Endothelial cell of umbilical vein (primary cell): ENCODE measurements around the gene GMPPA. TPM values are rescaled to one million over a fixed set of nuclear protein-coding genes. Genes with fewer than 3 reads are reported as not detected.

Source experiments
- BruUV-seq: library from RNA; stranded (reverse); fragments of 400-500 nt; replicated peaks from 2 replicates; lab custom pipeline; 2021; lab: Mats Ljungman, UMichigan
- CTCF ChIA-PET: fragments of 300-600, 350-600 bp; sonication (Branson Sonifier 250); formaldehyde crosslinking; loops from one replicate; lab custom pipeline; 2021; ENCODE audit warnings: antibody characterized with exemption, inconsistent platforms; lab: Charles Lee
- POLR2A ChIA-PET: fragments of 300-600, 350-600 bp; sonication (Branson Sonifier 250); formaldehyde crosslinking; loops from one replicate; lab custom pipeline; 2021; ENCODE audit warnings: antibody characterized with exemption, inconsistent platforms; lab: Charles Lee
- DNase-seq: peaks from one replicate; pipeline ENCODE4 v3.0.0-alpha.2; 2011; ENCODE audit warnings: low read depth, low spot score
- FAIRE-seq: peaks from 2 replicates; lab custom pipeline; 2011; peaks lifted over from hg19 to GRCh38; lab: Jason Lieb, UNC
- H2AFZ ChIP-seq: 2 replicates; pipeline ENCODE4 v1.6.0; 2012; ENCODE audit warnings: low read depth, low read length, control low read depth, inconsistent platforms
- H3K27ac ChIP-seq: 2 replicates; pipeline ENCODE4 v1.5.1; 2011; ENCODE audit warnings: low read depth, mild to moderate bottlenecking, control low read depth, low read length, moderate library complexity; ENCODE audit not compliant: insufficient read depth
- H3K27me3 ChIP-seq, 2 experiments: 2 replicates each; pipeline versions ENCODE4 v1.6.0 to v1.6.1; 2011; ENCODE audit warnings: low read length in 2 of 2, mixed read lengths in 1 of 2; ENCODE audit not compliant: control insufficient read depth in 2 of 2, insufficient read depth in 2 of 2
- H3K36me3 ChIP-seq, 2 experiments: 2 replicates in 1 of 2; 3 replicates in 1 of 2; pipeline ENCODE4 v1.5.1; 2011; ENCODE audit warnings: low read length in 2 of 2, mild to moderate bottlenecking in 1 of 2, moderate library complexity in 1 of 2; ENCODE audit not compliant: control insufficient read depth in 2 of 2, insufficient read depth in 2 of 2; ENCODE audit errors: extremely low read depth in 1 of 2
- H3K4me1 ChIP-seq: 3 replicates; pipeline ENCODE4 v1.5.1; 2011; ENCODE audit warnings: mild to moderate bottlenecking, low read length; ENCODE audit not compliant: control insufficient read depth, insufficient read depth; ENCODE audit errors: extremely low read depth
- H3K4me2 ChIP-seq: 2 replicates; pipeline ENCODE4 v1.6.1; 2011; ENCODE audit warnings: low read length, control low read depth, mixed read lengths; ENCODE audit not compliant: insufficient read depth
- H3K4me3 ChIP-seq, 3 experiments: fragments of 200-600 bp in 1 of 3; sonication (generic), shearing (Covaris generic) in 1 of 3; replicated peaks in 1 of 3; 2 replicates each; pipeline ENCODE4 v1.5.1; 2011 to 2016; ENCODE audit warnings: control low read depth in 3 of 3, low read length in 3 of 3, mild to moderate bottlenecking in 2 of 3, inconsistent platforms in 1 of 3, low read depth in 1 of 3, moderate library complexity in 1 of 3; ENCODE audit not compliant: insufficient read depth in 1 of 3
- H3K79me2 ChIP-seq: 2 replicates; pipeline ENCODE4 v1.6.0; 2012; ENCODE audit warnings: low read length, inconsistent platforms; ENCODE audit not compliant: control insufficient read depth, insufficient read depth
- H3K9ac ChIP-seq: replicated peaks from 2 replicates; pipeline ENCODE3; 2011; ENCODE audit warnings: low read length, control low read depth; ENCODE audit not compliant: insufficient read depth; ENCODE audit errors: extremely low read depth
- H3K9me1 ChIP-seq: replicated peaks from 3 replicates; pipeline ENCODE4 v1.6.0; 2011; ENCODE audit warnings: mild to moderate bottlenecking, low read length; ENCODE audit not compliant: control insufficient read depth, insufficient read depth; ENCODE audit errors: extremely low read depth
- H3K9me3 ChIP-seq: replicated peaks from 2 replicates; pipeline ENCODE4 v1.5.1; 2012; ENCODE audit warnings: low read length, inconsistent platforms; ENCODE audit not compliant: control insufficient read depth, insufficient read depth
- H4K20me1 ChIP-seq: replicated peaks from 2 replicates; pipeline ENCODE3; 2011; ENCODE audit warnings: mild to moderate bottlenecking, low read length; ENCODE audit not compliant: control insufficient read depth, insufficient read depth; ENCODE audit errors: extremely low read depth
- EZH2 ChIP-seq: IDR thresholded peaks from 2 replicates; pipeline ENCODE4 v1.6.1; 2012; ENCODE audit warnings: borderline replicate concordance, low read depth, mild to moderate bottlenecking, moderate library complexity, low read length, inconsistent platforms; ENCODE audit not compliant: severe bottlenecking
- FOS ChIP-seq: IDR thresholded peaks from 2 replicates; pipeline ENCODE4 v1.6.1; 2011; ENCODE audit warnings: mild to moderate bottlenecking, low read length, moderate library complexity, borderline replicate concordance; ENCODE audit not compliant: insufficient read depth
- GATA2 ChIP-seq: IDR thresholded peaks from 2 replicates; pipeline ENCODE4 v1.7.0; 2011; ENCODE audit warnings: low read depth, mild to moderate bottlenecking, moderate library complexity, mixed read lengths, low read length; ENCODE audit not compliant: insufficient read length, insufficient read depth
- JUN ChIP-seq: IDR thresholded peaks from 2 replicates; pipeline ENCODE4 v1.6.1; 2011; ENCODE audit warnings: borderline replicate concordance, low read depth; ENCODE audit not compliant: insufficient read length, insufficient read depth
- MYC ChIP-seq: IDR thresholded peaks from one replicate; pipeline ENCODE4 v1.6.1; 2011; ENCODE audit warnings: mild to moderate bottlenecking, low read depth, low read length
- POLR2A ChIP-seq: IDR thresholded peaks from 2 replicates; pipeline ENCODE4 v1.6.1; 2012; ENCODE audit warnings: low read depth, mild to moderate bottlenecking, control low read depth, low read length
- POLR2AphosphoS5 ChIP-seq: IDR thresholded peaks from 2 replicates; pipeline ENCODE4 v1.6.1; 2012; ENCODE audit warnings: low read depth, mild to moderate bottlenecking, control low read depth, low read length, moderate library complexity; ENCODE audit not compliant: insufficient read depth
- dilution Hi-C: fragments of 300-500 bp; cut with MboI; formaldehyde crosslinking; loops from one replicate; pipeline ENCODE4 v1.15.0; 2019; ENCODE audit warnings: low sequenced_read_pairs; ENCODE audit not compliant: extremely low pct_ligation_motif_present
- intact Hi-C: fragments of 100-400 bp; cut with micrococcal nuclease; formaldehyde crosslinking; loops from one replicate; pipeline ENCODE4 v1.10.0; 2022
- polyA plus RNA-seq, 4 experiments: library from polyadenylated mRNA; depleted of rRNA in 3 of 4; stranded (reverse) in 3 of 4; unstranded in 1 of 4; fragments of >200 nt; gene quantifications; 2 replicates each; pipeline versions ENCODE4 v1.2.1 to v1.2.3, GENCODE V29; 2011 to 2012; ENCODE audit warnings: missing spikeins in 1 of 4
- total RNA-seq: library from RNA; stranded (reverse); gene quantifications from 2 replicates; pipeline ENCODE4 v1.2.3, GENCODE V29; 2021
- TF ChIP-seq, protein P1 (sequence below), 2 donors: IDR thresholded peaks; 1 replicate in 1 of 2; 2 replicates in 1 of 2; pipeline ENCODE4 v1.5.1; 2011; ENCODE audit warnings: low read length in 2 of 2, mild to moderate bottlenecking in 2 of 2, moderate library complexity in 2 of 2, control low read depth in 1 of 2, inconsistent platforms in 1 of 2, low read depth in 1 of 2; ENCODE audit not compliant: insufficient read depth in 1 of 2; ENCODE audit errors: extremely low read depth in 1 of 2
- TF ChIP-seq, protein P2 (sequence below): IDR thresholded peaks from 2 replicates; pipeline ENCODE4 v1.6.1; 2011; ENCODE audit not compliant: insufficient read depth, insufficient read length

Gene GMPPA
- total and polyA plus RNA-seq, 2 donors (not counting 3 experiments of a cell fraction or from before 2014, with no cell fraction given), result 39.1 to 104 TPM

DNA sequence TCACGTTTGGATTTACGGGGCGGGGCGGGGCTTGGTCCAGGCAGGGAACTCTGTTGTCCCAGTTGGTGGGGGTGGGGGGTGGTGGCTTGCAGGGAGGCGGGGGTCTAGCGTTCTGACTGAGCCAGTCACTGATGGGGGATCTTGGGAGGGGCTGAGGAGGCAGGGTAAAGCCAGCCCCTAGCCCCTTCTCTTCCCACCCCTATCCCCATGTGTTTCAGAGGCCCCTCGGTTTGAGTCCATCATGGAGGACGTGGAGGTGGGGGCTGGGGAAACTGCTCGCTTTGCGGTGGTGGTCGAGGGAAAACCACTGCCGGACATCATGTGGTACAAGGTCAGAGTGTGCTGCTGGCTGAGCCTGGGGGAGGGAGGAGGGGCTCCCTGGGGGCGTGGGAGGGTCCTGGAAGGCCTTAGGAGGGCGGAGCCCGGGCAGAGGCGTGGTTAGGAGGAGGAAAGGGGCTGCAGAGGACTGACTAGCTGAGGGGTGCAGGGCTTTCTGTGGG lies 22.0 kb upstream of the GMPPA start:
- Histone ChIP-seq H3K4me3 (no peak overlapping the region), H3K27ac (no peak overlapping the region), H3K4me2 (no peak overlapping the region), H3K79me2 (no peaks in the 10 kb centered on the region), H3K9me3 (no peaks in the 10 kb centered on the region), H4K20me1 (no peaks in the 10 kb centered on the region), H2AFZ (no peak overlapping the region), H3K9me1 (no peaks in the 10 kb centered on the region), H3K27me3 (peaks cover 0 to 2% of the 10 kb centered on the region in 2 experiments), H3K36me3 (no peaks in the 10 kb centered on the region), H3K9ac (no peak overlapping the region), H3K4me1 (no peaks in the 10 kb centered on the region)
- CTCF ChIA-PET, result interaction anchor here (0.6 to 7.0 kb wide), 11 partner anchors 11 to 84 kb away, joined by 3 to 115 read pairs (median 6); a partner anchor contains a TSS
- intact Hi-C loops, result loop anchor here (1.0 to 2.0 kb wide), 6 partner anchors 17 to 166 kb away; partner anchors contain the start of gene GMPPA
- dilution Hi-C loops, result no loop called here
- no peak for DNase-seq
- no peak for TF ChIP-seq POLR2A
- no peak for TF ChIP-seq EZH2
- TF ChIP-seq MYC, result no peak
- TF ChIP-seq, protein P1, sequence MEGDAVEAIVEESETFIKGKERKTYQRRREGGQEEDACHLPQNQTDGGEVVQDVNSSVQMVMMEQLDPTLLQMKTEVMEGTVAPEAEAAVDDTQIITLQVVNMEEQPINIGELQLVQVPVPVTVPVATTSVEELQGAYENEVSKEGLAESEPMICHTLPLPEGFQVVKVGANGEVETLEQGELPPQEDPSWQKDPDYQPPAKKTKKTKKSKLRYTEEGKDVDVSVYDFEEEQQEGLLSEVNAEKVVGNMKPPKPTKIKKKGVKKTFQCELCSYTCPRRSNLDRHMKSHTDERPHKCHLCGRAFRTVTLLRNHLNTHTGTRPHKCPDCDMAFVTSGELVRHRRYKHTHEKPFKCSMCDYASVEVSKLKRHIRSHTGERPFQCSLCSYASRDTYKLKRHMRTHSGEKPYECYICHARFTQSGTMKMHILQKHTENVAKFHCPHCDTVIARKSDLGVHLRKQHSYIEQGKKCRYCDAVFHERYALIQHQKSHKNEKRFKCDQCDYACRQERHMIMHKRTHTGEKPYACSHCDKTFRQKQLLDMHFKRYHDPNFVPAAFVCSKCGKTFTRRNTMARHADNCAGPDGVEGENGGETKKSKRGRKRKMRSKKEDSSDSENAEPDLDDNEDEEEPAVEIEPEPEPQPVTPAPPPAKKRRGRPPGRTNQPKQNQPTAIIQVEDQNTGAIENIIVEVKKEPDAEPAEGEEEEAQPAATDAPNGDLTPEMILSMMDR (IDR thresholded peaks at IDR 0.05; ENCODE audit: extremely low read depth in 1 of 2, insufficient read depth in 1 of 2, low read depth in 1 of 2, low read length in 2 of 2), result no peak
- TF ChIP-seq POLR2AphosphoS5, result no peak
- no peak for TF ChIP-seq JUN
- TF ChIP-seq FOS, result no peak
- TF ChIP-seq, protein P2, sequence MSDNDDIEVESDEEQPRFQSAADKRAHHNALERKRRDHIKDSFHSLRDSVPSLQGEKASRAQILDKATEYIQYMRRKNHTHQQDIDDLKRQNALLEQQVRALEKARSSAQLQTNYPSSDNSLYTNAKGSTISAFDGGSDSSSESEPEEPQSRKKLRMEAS, result no peak
- TF ChIP-seq GATA2, result no peak
- POLR2A ChIA-PET, result no interaction called here
- BruUV-seq, result no TSS peak
- no peak for FAIRE-seq
